Stimulated activated naive CD4-positive, alpha-beta T cell (primary cell): Measurements from ENCODE around the gene MAML2.
"Not testable (repeated sequence)": the region's sequence is repeated elsewhere in the genome, so short reads cannot be mapped to it uniquely, and the experiment has no call there.

ENCODE experiments used
- DNase-seq, 6 experiments: peaks; one replicate each; lab custom pipeline; 2025; lab: John Stamatoyannopoulos, UW

MAML2 gene

DNA sequence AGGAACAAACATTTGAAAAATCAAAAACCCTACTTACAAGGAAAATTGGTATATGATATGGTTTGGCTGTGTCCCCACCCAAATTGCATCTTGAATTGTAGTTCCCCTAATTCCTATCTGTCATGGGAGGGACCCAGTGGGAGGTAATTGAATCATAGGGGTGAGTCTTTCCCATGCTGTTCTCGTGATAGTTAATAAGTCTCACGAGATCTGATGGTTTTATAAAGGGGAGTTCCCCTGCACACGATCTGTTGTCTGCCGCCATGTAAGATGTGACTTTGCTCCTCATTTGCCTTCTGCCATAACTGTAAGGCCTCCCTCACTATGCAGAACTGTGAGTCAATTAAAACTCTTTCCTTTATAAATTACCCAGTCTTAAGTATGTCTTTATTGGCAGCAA, 74.5 kb downstream of the MAML2 start:
- DNase-seq = not testable (repeated sequence)

- DNase-seq = peak in 2 of 6 experiments; percentile 13 to 45
These were observed 75.4 kb downstream of the MAML2 start for GRCh38 chr11:96267496-96268032.

DNA sequence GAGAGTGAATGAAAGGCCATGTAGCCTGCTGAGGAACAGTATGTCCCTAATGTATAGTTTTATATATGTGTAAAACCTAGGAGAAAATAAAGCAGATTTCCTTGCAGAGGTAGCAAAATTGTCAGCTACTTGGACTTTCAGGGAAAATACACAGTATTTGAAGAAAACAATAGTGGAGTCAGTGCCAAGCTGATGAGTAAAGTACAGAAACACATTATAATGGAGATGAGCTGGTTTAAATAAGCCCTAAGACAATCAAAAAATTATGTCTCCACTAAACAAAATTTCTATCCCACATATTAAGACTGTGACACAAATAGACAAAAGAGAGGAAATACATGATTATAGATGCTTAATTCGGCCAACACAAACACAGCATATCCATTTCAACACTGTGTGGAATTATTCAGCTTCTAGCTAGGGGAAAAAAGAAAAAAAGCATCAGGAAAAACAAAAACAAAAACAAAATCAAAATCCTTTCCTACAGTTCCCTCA, 75.9 kb downstream of the MAML2 start:
- DNase-seq = no peak

- DNase-seq = no peak
These were observed 77.0 kb downstream of the MAML2 start for GRCh38 chr11:96265972-96266371.

DNA sequence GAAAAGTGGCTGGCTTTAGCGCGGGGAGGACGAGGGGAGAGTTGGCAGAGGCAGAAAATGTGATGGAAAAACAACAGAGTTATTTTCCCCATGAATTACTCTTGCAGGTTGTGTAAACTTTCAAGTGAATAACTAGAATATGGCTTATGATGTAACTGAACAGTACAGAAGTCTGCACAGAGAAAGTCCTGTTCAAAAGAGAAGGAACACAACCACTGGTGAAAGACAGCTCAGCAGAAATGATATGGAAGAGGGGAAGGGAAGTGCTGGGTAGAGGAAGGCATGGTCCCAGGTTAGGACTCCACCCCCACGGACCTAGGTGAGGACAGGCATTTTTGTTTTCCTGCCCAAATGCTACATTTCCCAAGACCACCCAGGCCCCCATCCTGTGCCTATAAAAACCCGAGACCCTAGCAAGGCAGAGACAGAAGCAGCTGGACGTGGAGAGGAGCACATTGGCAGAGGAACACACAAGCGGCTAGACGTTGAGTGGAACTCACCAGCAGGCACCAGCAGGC, 77.7 kb downstream of the MAML2 start:
- DNase-seq = no peak

DNA sequence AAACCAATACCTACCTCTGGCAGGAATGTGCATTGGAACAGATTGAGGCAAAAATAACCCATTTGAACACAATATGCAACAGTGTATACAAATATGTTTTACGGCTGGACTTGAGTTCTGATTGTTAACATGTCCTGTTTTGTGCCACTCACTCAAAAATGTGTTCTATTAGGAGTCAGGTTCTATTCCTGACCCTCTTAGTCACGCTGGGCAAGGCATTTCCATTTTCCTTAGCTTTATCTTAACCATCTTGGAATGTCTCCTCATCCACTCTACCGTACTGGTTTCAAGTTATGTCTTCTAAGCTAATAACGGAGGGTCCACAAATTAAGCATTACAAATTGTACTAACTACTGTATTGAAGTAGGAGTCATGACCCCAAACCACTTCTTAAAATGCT, 78.6 kb downstream of the MAML2 start:
- no peak for DNase-seq

- no peak for DNase-seq
These were observed 79.7 kb downstream of the MAML2 start for GRCh38 chr11:96263238-96263763.

- DNase-seq = no peak
These were observed 82.5 kb downstream of the MAML2 start for GRCh38 chr11:96260532-96260931.

DNA sequence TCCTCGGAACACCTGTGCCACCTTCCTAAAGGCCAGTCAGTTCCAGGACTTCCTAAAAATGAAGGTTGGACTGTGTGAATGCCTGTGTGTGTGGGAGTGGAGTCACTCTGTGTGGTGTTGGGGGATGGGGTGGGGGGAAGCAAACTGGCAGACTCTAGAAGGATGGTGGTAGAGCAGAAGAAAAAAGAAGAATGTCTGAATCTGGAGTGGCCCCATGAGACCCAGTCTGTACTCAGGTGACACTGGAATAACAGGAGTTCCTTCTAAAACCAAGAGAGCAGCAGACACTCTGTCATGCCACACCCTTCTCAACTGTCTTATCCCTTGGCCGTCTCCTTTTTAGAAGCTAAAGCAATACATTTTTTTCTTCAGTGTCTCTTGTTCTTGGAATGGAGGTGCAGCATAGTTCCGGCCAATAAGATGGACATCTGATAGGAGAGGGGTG, 82.9 kb downstream of the MAML2 start:
- DNase-seq = no peak

DNA sequence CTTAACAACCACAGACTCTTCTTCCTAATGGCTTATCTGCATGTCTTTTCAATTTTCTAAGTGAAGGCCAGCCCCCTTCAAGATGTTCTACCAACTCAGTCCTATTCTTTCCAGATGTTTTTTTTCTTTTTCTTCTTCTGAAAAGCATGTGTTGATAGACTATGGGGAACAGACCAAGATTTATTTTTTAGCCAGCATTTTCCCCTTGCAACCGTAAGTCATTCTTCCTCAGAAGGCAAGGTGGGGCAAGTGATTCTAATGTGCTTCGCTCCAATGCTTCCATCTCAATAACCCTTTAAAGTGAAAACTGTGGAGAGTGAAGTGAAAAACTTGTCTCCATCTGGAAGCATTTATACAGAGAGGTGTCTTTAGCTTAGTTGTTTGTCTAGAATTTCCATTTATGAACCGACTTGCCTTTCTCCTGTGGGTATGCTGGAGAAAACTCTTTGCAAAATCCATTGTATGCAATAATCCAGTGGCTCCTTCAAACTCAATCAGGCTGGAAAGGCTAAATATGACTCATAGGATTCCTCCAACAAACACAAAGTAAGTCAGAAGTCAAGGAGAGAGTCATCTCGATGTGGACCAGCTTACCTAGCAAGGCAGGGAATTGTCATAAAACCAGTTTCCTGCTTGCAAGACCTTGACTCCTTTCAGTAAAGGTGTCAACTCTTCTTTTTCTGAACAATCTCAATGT, 83.7 kb downstream of the MAML2 start:
- peak in 2 of 6 experiments; percentile 26 to 43 for DNase-seq

- DNase-seq = peak in 5 of 6 experiments; percentile 29 to 77 (median 71)
These were observed 84.7 kb downstream of the MAML2 start for GRCh38 chr11:96257972-96258934.

DNA sequence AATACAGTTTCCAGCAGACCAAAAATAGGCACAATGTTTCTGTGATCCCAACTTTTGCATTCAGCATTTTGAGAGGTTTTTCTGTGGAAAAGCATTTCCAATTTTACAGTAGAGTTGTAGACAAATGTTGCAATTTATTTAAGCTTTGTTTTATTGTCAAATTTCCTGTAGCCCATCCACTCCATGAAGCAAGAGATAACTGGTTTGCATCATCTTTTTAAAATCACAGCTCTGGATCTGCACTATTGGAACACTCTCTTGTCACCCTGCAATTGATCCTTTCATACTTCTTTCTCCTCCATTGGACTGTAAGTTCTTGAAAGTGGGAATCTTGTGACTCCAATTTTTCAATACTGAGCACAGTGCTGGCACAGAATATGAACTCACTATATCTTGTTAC, 86.0 kb downstream of the MAML2 start:
- DNase-seq = no peak

DNA sequence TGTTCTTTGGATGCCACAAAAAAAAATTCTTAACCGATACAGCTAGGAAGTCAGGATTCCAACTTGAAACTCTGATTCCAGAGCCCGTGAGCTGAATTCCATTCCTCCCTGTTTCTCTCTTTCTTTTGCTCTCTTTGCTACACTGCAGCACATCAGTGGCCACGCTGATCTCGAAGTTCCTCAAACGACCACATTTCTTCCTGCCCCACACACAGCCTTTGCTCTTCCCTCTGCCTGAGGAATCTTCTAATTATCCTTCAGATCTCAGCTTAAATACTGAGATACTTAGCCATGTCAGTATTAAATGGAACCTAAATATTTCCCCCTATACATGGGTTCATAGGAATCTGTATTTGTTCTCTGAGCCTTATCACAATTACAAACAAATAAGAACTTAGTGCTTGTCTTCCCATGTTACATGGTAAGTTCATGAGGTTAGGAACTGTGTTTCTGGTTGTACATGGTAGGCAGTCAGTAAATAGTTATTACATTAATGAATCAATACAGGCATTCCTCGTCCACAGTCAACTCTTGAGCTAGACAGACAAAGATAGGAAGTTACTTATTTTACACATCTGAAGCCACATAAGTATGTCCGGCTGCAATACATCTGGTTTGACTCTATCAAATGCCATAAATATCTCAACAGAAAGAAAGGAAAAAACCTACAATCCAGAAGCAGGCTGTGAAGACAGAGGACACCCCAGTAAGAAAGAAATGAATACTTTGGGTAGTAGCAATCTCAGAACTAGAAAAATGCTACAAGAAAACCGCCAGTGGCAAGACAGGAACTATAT, 86.6 kb downstream of the MAML2 start:
- no peak for DNase-seq

DNA sequence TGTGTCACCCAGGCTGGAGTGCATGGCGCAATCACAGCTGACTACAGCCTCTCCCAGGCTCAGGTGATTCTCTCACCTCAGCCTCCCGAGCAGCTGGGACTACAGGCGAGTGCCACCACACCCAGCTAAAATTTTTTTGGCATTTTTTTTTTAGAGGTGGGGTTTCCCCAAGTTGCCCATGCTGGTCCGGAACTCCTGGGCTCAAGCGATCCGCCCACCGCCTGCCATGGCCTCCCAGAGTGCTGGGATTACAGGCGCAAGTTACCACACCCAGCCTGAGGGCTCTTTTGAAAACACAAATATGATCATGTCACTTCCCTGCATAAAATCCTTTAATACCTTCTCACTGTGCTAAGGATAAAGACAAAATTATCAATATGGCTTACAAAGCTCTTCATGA, 88.1 kb downstream of the MAML2 start:
- DNase-seq = peak in 2 of 6 experiments; percentile 11 to 21

DNA sequence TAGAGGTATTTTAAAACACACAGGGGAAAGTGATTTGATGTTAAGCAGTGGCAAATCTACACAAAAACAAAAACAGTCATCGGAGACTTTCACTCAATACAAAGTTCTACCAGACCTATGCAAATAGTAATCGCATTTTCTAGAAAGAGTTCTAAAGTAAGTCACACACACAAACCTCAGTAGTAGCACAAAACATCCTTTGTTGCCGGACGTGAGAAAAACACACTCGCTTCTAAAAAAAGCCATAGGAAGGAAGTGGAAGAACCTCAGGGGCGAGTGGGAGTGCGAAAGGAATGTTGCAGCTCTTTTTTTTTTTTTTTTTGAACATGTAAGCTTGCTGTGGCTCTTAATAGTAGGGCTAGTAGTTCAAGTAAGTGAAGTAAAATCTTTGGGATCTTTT, 88.9 kb downstream of the MAML2 start:
- peak in 3 of 6 experiments; percentile 41 to 56 (median 51) for DNase-seq

- no peak for DNase-seq
These were observed 96.1 kb downstream of the MAML2 start for GRCh38 chr11:96246718-96247552.

GRCh38 chr11:96242971-96243647, 99.9 kb downstream of the MAML2 start:
- DNase-seq = peak; percentile 44 to 72 (median 64)

GRCh38 chr11:96242191-96242847, 100.7 kb downstream of the MAML2 start:
- DNase-seq = no peak

DNA sequence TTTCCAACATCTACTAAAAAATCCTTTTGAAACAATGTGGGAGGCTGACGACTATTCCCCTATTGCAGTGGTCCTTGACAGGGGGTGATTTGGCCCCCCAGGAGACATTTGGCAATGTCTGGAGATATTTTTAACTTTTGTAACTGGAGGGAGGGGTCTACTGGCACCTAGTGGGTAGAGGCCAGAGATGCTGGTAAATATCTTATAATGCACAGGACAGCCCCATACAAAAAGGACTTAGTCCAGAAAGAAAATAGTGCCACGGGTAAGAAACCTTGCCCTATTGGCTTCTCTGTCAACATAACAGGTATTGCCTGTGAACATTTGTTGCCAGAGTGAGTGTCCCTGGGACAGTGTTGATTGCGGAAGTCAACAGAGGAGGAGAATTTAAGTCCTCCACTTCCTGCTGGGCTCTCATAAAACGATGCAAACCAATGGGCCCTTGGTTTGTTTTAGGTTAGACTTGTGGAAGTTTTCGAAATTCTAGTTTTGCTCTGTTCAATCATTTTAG, 101.6 kb downstream of the MAML2 start:
- peak in 2 of 6 experiments; percentile 22 to 40 for DNase-seq
